ENCODE data around the gene TRAM2.

TRAM2 gene

DNA sequence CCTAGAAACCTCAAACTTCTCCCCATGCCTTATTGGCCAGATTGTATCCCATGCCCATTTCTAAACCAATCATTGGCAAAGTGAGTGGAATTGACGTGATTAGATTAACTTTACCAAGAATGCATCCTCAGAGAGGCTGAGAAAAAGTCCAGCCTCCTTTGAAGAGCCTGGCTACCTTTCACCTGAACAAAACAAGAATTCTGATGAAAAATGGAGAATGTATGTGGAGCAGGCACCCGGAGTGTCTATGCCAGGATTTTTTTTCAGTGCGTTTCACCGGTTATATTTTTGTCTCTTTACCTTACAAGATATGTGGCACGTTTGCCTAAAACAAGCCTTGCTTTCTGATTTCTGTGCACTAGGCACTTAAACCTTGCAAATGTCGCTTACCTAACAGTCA lies 6.1 kb upstream of the TRAM2 start:
- TF ChIP-seq CSDC2 (CRISPR knock-in tag; IDR thresholded peaks at IDR 0.05) (no peak), ZNF70 (CRISPR knock-in tag; IDR thresholded peaks at IDR 0.05) (no peak), ZNF8 (CRISPR knock-in tag; IDR thresholded peaks at IDR 0.05) (no peak), ESRRG (CRISPR knock-in tag; IDR thresholded peaks at IDR 0.05) (no peak), ZNF565 (CRISPR knock-in tag; conservative IDR thresholded peaks at IDR 0.05; ENCODE audit: low read depth) (no peak)
- ATAC-seq, result no peak

DNA sequence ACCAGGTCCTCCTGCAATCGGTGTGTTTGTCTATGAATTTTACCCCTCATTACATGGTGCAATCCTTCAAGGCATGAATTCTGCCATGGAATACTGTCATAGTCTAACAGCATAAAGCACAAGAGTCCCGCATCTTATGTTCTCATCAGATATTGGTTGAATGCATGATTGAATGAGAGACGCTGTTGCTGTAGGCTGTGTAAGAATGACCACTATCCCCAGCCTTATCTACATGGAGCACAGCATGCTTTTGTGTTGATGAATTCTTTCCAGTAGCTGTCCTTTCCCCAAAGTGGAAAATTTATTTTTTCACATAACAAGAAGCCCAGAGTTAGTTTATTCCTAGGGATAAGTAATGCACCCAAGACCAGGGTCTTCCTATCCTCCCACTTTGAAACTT lies 5.6 kb upstream of the TRAM2 start:
- no peak for ATAC-seq
- TF ChIP-seq ARNTL (CRISPR knock-in tag; IDR thresholded peaks at IDR 0.05; ENCODE audit: borderline replicate concordance, low read depth), result no peak
- no peak for TF ChIP-seq TCF4 (CRISPR knock-in tag; IDR thresholded peaks at IDR 0.05; ENCODE audit: borderline replicate concordance)
- TF ChIP-seq ISL1 (CRISPR knock-in tag; IDR thresholded peaks at IDR 0.05), result no peak
- TF ChIP-seq, protein P1, sequence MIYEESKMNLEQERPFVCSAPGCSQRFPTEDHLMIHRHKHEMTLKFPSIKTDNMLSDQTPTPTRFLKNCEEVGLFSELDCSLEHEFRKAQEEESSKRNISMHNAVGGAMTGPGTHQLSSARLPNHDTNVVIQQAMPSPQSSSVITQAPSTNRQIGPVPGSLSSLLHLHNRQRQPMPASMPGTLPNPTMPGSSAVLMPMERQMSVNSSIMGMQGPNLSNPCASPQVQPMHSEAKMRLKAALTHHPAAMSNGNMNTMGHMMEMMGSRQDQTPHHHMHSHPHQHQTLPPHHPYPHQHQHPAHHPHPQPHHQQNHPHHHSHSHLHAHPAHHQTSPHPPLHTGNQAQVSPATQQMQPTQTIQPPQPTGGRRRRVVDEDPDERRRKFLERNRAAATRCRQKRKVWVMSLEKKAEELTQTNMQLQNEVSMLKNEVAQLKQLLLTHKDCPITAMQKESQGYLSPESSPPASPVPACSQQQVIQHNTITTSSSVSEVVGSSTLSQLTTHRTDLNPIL (CRISPR knock-in tag; IDR thresholded peaks at IDR 0.05; ENCODE audit: low read depth), result no peak
- no peak for TF ChIP-seq PPARA (CRISPR knock-in tag; IDR thresholded peaks at IDR 0.05; ENCODE audit: borderline replicate concordance)
- no peak for TF ChIP-seq RARB (CRISPR knock-in tag; IDR thresholded peaks at IDR 0.05)
- no peak for TF ChIP-seq TOX (CRISPR knock-in tag; IDR thresholded peaks at IDR 0.05; ENCODE audit: borderline replicate concordance)
- TF ChIP-seq, protein P2, sequence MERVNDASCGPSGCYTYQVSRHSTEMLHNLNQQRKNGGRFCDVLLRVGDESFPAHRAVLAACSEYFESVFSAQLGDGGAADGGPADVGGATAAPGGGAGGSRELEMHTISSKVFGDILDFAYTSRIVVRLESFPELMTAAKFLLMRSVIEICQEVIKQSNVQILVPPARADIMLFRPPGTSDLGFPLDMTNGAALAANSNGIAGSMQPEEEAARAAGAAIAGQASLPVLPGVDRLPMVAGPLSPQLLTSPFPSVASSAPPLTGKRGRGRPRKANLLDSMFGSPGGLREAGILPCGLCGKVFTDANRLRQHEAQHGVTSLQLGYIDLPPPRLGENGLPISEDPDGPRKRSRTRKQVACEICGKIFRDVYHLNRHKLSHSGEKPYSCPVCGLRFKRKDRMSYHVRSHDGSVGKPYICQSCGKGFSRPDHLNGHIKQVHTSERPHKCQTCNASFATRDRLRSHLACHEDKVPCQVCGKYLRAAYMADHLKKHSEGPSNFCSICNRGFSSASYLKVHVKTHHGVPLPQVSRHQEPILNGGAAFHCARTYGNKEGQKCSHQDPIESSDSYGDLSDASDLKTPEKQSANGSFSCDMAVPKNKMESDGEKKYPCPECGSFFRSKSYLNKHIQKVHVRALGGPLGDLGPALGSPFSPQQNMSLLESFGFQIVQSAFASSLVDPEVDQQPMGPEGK (CRISPR knock-in tag; IDR thresholded peaks at IDR 0.05; ENCODE audit: borderline replicate concordance), result no peak
- TF ChIP-seq, protein P3, sequence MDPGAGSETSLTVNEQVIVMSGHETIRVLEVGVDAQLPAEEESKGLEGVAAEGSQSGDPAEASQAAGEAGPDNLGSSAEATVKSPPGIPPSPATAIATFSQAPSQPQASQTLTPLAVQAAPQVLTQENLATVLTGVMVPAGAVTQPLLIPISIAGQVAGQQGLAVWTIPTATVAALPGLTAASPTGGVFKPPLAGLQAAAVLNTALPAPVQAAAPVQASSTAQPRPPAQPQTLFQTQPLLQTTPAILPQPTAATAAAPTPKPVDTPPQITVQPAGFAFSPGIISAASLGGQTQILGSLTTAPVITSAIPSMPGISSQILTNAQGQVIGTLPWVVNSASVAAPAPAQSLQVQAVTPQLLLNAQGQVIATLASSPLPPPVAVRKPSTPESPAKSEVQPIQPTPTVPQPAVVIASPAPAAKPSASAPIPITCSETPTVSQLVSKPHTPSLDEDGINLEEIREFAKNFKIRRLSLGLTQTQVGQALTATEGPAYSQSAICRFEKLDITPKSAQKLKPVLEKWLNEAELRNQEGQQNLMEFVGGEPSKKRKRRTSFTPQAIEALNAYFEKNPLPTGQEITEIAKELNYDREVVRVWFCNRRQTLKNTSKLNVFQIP (CRISPR knock-in tag; IDR thresholded peaks at IDR 0.05; ENCODE audit: borderline replicate concordance, low read depth), result no peak
- TF ChIP-seq GLIS3 (CRISPR knock-in tag; IDR thresholded peaks at IDR 0.05), result no peak
- no peak for TF ChIP-seq ZC3H10 (CRISPR knock-in tag; IDR thresholded peaks at IDR 0.05)
- TF ChIP-seq, protein P4, sequence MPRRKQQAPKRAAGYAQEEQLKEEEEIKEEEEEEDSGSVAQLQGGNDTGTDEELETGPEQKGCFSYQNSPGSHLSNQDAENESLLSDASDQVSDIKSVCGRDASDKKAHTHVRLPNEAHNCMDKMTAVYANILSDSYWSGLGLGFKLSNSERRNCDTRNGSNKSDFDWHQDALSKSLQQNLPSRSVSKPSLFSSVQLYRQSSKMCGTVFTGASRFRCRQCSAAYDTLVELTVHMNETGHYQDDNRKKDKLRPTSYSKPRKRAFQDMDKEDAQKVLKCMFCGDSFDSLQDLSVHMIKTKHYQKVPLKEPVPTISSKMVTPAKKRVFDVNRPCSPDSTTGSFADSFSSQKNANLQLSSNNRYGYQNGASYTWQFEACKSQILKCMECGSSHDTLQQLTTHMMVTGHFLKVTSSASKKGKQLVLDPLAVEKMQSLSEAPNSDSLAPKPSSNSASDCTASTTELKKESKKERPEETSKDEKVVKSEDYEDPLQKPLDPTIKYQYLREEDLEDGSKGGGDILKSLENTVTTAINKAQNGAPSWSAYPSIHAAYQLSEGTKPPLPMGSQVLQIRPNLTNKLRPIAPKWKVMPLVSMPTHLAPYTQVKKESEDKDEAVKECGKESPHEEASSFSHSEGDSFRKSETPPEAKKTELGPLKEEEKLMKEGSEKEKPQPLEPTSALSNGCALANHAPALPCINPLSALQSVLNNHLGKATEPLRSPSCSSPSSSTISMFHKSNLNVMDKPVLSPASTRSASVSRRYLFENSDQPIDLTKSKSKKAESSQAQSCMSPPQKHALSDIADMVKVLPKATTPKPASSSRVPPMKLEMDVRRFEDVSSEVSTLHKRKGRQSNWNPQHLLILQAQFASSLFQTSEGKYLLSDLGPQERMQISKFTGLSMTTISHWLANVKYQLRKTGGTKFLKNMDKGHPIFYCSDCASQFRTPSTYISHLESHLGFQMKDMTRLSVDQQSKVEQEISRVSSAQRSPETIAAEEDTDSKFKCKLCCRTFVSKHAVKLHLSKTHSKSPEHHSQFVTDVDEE (CRISPR knock-in tag; IDR thresholded peaks at IDR 0.05), result no peak
- TF ChIP-seq CSRNP3 (CRISPR knock-in tag; IDR thresholded peaks at IDR 0.05), result no peak
- TF ChIP-seq ZFP3 (CRISPR knock-in tag; IDR thresholded peaks at IDR 0.05), result no peak
- TF ChIP-seq SNAI2 (CRISPR knock-in tag; IDR thresholded peaks at IDR 0.05), result no peak
- no peak for TF ChIP-seq OSR1 (CRISPR knock-in tag; IDR thresholded peaks at IDR 0.05)
- TF ChIP-seq ZNF8 (CRISPR knock-in tag; IDR thresholded peaks at IDR 0.05), result no peak
- no peak for TF ChIP-seq ZNF70 (CRISPR knock-in tag; IDR thresholded peaks at IDR 0.05)
- no peak for TF ChIP-seq CSDC2 (CRISPR knock-in tag; IDR thresholded peaks at IDR 0.05)
- TF ChIP-seq ZFP30 (CRISPR knock-in tag; IDR thresholded peaks at IDR 0.05), result no peak

DNA sequence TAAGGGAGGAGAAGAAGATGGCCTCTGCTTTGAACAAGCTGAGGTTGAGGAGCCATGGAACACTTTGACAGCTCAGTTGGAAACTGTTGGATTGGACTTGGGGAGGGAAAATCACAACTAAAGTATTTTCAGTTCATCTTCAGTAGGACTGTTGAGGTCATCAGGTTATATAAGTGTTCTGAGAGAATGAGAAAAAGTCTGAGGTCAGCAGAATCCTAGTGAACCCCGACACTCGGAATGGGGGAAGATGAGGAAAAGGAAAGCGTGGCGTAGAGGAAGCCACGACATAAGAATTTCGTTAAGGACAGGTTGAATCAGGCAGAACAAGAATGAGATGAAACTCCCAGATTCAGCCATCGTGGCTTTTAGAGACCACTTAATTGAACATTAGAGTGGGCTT lies 4.0 kb upstream of the TRAM2 start:
- TF ChIP-seq ZC3H10 (CRISPR knock-in tag; IDR thresholded peaks at IDR 0.05), result no peak
- no peak for TF ChIP-seq ARNTL (CRISPR knock-in tag; IDR thresholded peaks at IDR 0.05; ENCODE audit: borderline replicate concordance, low read depth)
- no peak for ATAC-seq

Data from SK-N-SH treated with all-trans-retinoic acid at 6 μM for 48 hours (cell line).